GM18520 (cell line): ENCODE data around the gene RPS25.
A peak's percentile ranks its signal among the peaks of the same experiment; 100 is the strongest.
"Not testable (repeated sequence)": the region's sequence is repeated elsewhere in the genome, so short reads cannot be mapped to it uniquely, and the experiment has no call there.

Experiments used
- ATAC-seq: cut with Tn5 transposase; IDR thresholded peaks from one replicate; pipeline ENCODE4 v1.9.1; 2021; ENCODE audit not compliant: unreplicated experiment

The RPS25 gene

DNA sequence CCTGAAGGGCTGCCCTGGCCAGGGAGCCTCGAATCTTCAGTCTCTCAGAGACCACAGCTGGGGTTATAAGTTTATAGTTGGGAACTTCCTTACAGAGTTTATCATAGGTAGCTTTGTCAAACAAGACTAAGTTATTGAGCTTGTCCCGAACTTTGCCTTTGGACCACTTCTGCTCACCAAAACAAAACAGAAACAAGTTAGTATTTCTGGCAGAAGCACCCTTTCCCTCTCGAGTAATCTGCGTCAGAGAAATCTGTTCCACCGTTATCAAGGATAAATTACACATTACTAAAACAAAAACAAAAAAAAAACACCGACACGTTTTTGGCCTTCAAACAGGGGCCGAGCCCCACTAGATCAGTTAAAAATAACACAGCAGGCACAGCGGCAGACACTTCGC is 766 bp downstream of the RPS25 start:
- not testable (repeated sequence) for ATAC-seq

DNA sequence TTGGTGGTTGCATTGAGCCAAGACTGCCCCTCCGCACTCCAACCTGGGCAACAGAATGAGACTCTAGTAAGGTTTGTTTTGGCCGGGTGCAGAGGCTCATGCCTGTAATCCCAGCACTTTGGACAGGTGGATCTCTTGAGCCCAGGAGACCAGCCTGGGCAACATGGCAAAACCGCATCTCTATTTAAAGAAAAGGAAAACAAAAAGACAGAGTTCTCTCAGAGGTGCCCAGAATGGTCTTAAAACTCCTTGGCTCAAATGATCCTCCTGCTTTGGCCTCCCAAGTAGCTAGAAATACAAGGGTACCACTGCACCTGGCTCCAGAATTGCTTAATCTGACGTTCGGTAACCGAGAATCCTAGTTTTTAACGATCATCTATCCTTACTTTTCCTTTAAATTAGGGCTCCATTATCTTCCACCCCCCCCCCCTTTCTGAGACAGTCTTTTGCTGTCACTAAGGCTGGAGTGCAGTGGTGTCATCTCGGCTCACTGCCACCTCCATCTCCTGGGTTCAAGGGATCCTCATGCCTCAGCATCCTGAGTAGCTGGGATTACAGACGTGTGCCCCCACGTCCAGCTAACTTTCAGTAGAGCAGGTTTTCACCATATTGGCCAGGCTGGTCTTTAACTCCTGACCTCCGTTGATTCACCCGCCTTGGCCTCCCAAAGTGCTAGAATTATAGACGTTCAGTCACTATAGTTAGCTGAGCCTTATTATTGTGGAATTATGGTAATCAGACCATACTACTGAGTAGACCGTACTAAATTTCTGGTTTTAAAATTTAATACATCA is 1.7 kb downstream of the RPS25 start:
- no peak for ATAC-seq

DNA sequence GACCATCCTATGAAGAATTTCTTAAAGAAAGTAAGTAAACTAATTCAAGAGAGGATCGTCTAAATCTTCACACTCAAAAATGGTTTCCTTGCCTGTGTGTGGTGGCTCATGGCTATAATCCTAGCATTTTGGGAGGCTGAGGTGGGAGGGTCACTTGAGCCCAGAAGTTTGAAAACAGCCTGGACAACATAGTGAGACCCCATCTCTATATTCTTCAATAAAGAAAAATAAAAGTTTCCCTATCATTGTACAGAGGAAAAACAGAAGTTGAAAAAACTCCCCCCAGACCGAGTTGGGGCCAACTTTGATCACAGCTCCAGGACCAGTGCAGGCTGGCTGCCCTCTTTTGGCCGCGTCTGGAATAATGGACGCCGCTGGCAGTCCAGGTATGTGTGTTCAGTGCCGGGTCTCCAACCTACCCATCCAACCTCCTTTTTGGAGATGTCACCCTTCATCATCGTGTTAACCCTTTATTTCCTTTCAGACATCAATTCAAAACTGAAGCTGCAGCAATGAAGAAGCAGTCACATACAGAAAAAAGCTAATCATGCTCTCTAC is 3.0 kb downstream of the RPS25 start:
- no peak for ATAC-seq

DNA sequence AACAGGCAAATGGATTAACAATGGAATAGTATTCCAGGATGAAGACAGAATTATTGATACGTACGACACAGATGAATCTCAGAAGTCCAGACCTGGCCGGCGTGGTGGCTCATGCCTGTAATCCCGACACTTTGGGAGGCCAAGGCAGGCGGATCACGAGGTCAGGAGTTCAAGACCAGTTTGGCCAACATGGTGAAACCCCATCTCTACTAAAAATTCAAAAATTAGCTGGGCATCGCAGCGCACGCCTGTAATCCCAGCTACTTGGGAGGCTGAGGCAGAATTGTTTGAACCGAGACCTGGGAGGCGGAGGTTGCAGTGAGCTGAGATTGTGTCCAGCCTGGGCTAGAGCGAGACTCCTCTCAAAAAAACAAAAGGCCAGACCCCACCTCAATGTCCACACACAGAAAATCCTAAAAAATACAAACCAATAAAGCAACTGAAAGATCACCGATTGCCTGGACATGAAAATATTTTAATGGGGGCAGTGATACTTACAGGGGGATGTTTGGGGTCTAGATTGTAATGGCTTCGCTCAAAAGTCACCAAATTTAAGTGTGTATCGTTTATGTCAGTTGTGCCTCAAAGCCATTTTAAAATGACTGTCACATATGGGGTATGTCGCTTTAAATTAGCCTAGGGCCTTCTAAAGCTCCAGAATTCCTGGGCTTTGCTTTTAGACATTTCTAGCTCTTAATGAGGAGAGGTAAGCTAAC is 3.8 kb downstream of the RPS25 start:
- no peak for ATAC-seq

DNA sequence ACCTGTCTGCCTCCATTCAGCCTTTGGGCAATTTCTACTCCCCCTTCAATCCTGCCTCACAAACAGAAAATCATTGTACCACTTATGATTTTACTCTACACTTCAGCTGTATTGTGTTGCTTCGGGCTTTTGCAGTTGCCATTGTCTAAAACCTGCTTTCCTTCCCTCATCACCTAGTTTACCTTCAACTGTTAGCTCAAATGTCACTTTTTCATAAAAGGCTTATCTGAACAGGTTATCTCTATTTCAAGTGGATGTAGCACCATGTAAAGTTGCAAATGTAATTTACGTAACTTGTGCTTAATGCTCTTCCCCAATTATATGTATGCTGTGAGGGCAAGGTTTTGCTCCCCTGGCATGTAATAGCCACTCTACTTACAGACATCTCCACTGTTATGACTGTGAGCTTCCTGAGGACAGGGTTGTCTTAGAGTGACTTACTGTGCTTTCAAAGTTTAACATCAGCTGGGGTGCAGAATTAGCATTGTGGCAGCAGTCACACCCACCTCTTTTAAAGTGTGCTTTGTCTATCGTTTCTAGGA is 5.4 kb downstream of the RPS25 start:
- no peak for ATAC-seq

DNA sequence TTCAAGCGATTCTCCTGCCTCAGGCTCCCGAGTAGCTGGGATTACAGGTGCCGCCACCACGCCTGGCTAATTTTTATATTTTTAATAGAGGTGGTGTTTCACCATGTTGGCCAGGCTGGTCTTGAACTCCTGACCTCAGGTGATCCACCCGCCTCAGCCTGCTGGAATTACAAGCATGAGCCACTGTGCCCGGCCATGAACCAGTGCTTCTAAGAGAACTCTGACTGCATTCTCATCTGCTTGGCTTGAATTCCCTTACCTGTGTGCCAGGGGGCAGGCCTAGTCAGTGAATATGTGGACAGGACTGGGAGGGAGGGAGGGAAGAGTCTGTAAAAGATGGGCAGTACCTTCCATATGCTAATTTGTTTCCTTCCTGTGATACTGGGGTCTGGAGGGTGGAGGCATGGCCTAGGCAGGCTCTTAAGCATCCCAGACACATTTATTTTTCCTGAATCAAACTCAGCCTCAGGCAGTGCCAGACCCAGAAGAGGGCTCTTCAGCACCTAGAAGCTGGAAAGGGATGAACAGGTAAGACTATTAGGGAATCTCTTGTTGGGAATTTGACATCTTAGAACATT is 6.6 kb downstream of the RPS25 start:
- ATAC-seq = no peak

DNA sequence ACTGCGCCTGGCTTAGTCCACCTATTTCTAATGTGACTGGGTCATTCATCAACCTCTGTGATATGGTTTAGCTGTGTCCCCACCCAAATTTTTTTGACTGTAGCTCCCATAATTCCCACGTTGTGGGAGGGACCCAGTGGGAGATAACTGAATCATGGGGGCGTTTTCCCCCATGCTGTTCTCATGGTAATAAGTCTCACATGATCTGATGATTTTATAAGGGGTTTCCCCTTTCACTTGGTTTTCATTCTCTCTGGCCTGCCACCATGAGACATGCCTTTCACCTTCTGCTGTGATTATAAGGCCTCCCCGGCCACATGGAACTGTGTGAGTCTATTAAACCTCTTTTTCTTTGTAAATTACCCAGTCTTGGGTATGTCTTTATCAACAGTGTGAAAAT is 11.5 kb downstream of the RPS25 start:
- ATAC-seq = no peak

DNA sequence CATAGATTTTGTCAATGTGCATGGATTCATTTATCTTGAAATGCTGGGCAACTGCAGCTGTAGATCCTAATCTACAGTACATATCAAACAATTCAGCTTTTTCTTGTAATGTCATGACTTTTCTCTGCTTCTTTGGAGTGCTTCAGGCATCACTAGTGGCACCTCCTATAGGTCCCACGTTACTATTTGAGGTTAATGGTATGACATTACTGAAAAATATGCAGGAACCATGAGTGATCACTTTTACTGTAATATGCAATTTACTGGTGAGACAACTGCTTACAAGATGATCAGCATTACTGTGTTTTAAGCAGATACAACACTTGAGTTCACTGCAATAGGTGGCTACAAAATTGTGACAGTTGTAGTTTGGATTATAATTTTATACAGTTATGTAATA is 17.2 kb downstream of the RPS25 start:
- no peak for ATAC-seq

DNA sequence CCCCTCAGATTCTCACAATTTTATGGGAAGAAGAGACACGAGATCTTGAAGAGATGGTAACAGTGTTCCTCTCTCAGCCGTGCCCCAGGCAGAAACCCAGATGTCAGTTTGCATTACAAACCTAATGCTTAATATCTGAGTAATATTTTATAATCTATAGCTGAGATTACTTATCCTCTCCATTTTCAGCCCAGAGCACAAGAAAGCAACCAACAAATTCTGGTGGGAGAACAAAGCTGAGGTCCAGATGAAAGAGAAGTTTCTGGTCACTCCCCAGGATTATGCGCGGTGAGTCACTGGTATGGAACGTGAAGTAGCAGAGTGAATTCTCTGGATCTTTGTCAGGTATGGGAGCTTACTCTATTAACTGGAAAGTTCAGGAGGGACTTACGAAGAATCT is 19.3 kb downstream of the RPS25 start:
- no peak for ATAC-seq

DNA sequence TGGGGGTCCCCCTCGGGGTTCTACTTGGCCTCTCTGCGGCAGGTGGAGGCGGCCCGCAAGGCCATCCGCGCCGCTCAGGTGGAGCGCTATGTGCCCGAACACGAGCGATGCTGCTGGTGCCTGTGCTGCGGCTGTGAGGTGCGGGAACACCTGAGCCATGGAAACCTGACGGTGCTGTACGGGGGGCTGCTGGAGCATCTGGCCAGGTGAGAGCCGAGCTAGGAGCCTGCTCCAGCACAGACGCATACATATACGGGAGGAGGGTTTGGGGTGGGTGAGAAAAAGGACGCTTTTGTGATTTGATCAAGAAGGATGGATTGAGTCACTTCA is 19.8 kb downstream of the RPS25 start:
- peak; percentile 3 for ATAC-seq

DNA sequence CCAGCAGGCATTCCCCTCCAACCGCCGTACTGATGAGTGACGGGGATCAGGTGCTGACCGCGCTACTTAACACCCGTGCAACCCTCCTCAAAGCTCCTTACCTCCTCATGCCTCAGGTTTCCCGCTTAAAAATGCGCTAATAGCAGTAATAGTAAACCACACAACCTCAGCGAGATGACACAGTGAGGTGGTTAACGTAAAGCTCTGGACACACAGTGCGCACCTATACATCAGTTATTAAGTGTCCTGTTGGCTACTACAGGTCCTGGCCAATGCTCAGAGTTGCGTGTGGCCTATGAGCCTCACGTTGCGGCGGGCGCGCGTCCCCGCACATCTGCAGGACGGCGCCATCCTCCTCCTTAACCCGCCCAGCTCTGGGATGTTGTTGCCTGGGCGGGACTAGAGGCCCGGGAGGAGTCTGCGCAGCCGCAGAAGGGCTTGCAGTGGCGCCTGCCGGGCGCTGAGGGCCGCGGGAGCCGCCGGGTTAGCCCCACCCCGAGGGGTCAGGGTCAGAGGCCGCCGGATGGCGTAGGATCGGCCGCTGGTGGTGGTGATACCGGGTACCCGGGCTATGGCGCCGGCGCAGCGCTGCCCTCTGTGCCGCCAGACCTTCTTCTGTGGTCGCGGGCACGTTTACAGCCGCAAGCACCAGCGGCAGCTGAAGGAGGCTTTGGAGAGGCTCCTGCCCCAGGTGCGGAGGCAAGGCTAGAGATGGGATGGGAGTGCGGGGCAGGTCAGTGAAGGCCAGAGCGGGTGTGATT is 20.3 kb downstream of the RPS25 start, which contains the start of gene CENATAC:
TSS of gene CENATAC (plus strand) at position 512 of the 761 bp plus-strand sequence. CDS start at position 572, 60 bp downstream.
- ATAC-seq = peak; percentile 80

DNA sequence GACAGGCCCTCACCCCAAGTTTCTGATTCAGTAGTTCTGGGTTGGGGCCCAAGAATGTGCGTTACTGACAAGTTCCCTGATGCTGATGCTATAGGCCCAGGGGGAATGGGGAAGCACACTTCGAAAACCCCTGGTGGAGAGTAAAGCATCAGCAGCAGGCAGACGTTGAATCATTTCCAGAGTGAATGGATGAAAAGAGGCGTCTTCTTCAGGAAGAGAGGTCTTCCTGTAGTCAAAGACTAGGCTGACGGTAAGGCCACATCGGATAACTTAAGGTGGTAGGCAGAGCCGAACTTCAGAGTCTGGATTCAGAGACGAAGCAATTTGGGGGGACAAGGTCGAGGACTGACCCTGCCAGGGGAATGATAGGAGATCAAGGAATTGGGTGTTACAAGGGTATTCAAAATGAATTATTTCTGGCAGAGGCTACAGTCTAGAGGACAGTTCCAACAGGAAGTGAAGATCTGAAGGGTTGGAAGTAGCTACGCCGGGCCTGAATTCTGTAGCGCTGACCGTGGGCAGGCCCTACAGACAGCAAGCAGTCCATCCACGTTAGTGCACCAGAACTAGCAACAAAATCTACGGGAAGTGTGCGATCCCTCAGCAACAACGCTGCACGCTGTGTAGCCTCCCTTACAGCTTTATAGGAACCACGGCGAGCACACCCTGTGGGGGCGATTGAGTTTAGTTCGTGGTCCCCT is 21.1 kb downstream of the RPS25 start:
- ATAC-seq = no peak

DNA sequence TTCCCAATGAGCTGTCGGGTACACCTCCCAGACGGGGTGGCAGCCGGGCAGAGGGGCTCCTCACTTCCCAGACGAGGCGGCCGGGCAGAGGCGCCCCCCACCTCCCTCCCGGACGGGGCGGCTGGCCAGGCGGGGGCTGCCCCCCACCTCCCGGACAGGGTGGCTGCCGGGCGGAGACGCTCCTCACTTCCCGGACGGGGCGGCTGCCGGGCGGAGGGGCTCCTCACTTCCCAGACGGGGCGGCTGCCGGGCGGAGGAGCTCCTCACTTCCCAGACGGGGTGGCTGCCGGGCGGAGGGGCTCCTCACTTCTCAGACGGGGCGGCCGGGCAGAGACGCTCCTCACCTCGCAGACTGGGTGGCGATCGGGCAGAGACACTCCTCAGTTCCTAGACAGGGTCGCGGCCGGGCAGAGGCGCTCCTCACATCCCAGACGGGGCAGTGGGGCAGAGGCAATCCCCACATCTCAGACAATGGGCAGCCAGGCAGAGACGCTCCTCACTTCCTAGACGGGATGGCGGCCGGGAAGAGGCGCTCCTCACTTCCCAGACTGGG is 26.6 kb downstream of the RPS25 start:
- ATAC-seq = not testable (repeated sequence)

DNA sequence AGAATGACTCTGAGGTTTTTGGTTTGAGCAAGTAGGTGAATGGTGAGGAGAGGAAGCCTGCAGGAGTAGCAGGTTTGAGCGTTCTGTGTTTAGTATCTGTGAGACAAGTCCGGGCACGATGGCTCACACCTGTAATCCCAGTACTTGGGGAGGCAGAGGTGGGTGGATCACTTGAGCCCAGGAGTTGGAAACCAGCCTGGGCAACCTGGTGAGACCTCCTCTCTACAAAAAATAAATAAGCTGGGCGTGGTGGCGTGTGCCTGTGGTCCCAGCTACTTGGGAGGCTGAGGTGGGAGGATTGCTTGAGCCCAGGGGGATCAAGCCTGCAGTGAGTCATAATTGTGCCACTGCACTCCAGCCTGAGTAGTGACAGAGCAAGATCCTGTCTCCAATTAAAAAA is 29.9 kb downstream of the RPS25 start:
- ATAC-seq = no peak

DNA sequence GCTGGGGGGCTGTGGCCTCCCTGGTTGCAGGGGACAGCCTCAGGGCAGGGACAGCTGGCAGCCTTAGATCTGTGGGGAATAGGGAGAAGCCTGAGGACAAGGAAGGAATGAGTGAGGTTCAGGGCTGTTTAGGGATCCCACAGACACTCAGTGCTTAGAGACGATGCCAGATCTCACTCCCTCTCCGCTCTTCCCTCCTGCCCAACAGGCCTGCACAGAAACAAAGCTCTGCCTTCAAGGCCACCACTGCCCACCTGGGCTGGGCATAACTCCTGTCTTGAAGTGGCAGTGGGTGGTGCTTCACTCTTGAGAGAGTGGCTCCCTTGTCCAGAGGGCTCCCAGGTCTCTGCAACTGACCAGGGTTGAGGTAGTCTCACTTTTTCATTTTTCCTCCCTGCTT is 33.3 kb downstream of the RPS25 start:
- no peak for ATAC-seq

DNA sequence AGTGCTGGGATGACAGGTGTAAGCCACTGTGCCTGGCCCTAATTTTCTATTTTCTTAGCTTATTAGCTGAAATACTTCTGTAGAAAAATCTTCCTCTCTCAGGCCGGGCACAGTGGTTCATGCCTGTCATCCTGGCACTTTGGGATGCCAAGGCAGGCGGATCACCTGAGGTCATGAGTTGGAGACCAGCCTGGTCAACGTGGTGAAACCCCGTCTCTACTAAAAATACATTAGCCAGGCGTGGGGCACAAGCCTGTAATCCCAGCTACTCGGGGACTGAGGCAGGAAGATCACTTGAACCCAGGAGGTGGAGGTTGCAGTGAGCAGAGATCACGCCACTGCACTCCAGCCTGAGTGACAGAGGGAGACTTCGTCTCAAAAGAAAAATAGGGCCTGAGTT is 33.8 kb downstream of the RPS25 start:
- not testable (repeated sequence) for ATAC-seq

DNA sequence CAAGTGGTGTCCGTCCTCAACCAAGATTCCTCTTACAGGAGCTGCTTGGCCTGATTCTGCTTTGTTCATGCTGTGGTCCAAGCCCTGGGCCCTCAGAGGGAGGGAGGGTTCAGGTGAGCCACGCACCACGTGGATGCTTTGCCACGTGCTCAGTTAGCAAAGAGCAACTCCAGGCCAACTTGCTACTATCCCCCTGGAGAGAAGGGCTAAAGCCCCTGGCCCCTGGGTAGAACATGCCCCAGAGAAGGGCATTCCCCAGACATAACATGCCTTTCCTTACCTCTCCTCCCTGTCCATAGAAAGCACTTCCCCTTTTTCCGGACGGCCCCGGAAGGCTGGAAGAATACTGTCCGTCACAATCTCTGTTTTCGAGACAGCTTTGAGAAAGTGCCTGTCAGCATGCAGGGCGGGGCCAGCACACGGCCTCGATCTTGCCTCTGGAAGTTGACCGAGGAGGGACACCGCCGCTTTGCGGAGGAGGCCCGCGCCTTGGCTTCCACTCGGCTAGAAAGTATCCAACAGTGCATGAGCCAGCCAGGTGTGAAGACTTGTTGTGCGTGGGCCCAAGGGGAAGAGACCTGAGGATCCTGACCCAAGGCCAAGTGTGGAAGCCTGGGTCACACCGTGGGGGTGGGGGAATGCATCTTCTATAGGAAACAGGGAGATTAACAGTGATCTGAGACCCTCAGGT is 37.8 kb downstream of the RPS25 start:
- ATAC-seq = no peak

DNA sequence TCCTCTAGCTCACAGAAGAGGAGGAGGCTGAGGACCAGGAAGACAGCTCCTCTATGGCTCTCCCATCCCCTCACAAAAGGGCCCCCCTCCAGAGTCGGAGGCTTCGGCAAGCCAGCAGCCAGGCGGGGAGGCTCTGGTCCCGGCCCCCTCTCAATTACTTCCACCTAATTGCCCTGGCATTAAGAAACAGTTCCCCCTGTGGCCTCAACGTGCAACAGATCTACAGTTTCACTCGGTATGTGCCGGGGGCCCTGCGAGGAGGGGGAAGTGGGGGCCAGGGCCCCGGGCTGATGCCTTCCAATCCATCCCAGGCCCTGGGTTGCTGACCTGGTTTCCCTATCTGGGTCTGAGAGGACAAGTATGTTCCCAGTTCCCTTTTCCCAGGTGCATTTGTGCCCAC is 38.7 kb downstream of the RPS25 start:
- ATAC-seq = no peak
